Measurements from ENCODE around the gene PPP2R5D. TPM values are rescaled to one million over a fixed set of nuclear protein-coding genes. Genes with fewer than 3 reads are reported as not detected.

Gene PPP2R5D
- total RNA-seq, 1 donor from 2014 or later: 26.8 TPM

GRCh38 chr6:42978839-42979522 lies 5.4 kb upstream of the PPP2R5D start, which contains the start of gene PEX6:
TSS of gene PEX6 (minus strand) at chr6:42979181. CDS start at chr6:42979150, 31 bp downstream.
- peak; percentile 94 for ATAC-seq (ENCODE audit: low read depth)
- CTCF ChIA-PET: interaction anchor here (0.5 kb wide), 1 partner anchor 23 kb away, joined by 7 read pairs; no protein-coding TSS in a partner anchor
- H3K36me3 Mint-ChIP-seq (ENCODE audit: low read depth): peaks cover 9% of the 10 kb centered on the region
- TF ChIP-seq CTCF (IDR thresholded peaks at IDR 0.05): no peak
- H3K4me1 Mint-ChIP-seq: peaks cover 36% of the 10 kb centered on the region
- intact Hi-C loops (cut with micrococcal nuclease): loop anchor here (1.0 to 2.0 kb wide), 3 partner anchors 18 to 50 kb away; partner anchors contain the start of genes CNPY3, GNMT and KLHDC3
- POLR2A ChIA-PET: interaction anchor here (0.5 to 4.4 kb wide), 30 partner anchors 9 to 1652 kb away, joined by 3 to 97 read pairs (median 4); partner anchors contain the start of genes BICRAL, CNPY3, CUL7 and KLHDC3
- peak within 1 kb of the TSS; percentile 93 for H3K4me3 Mint-ChIP-seq
- H3K9me3 Mint-ChIP-seq: no peaks in the 10 kb centered on the region
- DNase-seq: peak; percentile 74
- no peaks in the 10 kb centered on the region for H3K27me3 Mint-ChIP-seq
- H3K27ac Mint-ChIP-seq: peak within 1 kb of the TSS; percentile 95

DNA sequence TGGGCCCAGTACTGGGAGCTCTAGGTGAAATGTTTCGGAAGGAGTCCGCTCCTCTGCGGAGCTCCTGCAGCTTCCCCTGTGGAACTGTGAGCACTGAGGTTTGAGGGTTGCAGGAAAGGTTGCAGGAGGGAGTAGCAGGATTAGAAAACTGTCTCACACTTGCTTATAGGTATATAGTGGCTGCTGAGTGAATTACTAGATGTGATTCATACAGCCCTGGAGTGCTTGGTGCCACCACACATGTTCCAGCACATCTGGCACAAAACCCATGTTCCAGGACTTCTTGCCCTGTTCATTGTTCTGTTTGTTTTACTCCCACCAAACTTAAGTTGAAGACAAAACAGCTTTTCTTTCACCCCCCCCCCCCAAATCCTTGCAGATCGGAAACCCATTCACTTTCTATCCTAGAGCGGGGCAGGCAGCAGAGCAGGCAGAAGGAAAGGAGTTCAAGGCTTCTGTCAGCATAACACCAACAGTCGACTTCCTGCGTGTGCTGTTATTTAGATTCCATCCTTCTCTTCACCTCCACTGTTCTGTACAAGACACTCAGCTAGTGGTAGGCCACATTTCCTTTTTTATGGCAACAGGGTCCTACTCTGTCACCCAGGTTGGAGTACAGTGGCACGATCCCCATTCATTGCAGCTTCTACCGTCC lies 4.7 kb upstream of the PPP2R5D start:
- no peak for TF ChIP-seq CTCF (IDR thresholded peaks at IDR 0.05)
- Mint-ChIP-seq H3K9me3 (no peaks in the 10 kb centered on the region), H3K36me3 (ENCODE audit: low read depth) (peaks cover 10% of the 10 kb centered on the region), H3K27ac (peak overlapping the region; percentile 95), H3K4me1 (peaks cover 37% of the 10 kb centered on the region), H3K27me3 (no peaks in the 10 kb centered on the region), H3K4me3 (peak overlapping the region; percentile 93)
- no peak for DNase-seq
- CTCF ChIA-PET: no interaction called here
- peak; percentile 1 for ATAC-seq (ENCODE audit: low read depth)
- POLR2A ChIA-PET: interaction anchor here (0.5 to 4.4 kb wide), 24 partner anchors 8 to 1653 kb away, joined by 3 to 97 read pairs (median 4); partner anchors contain the start of genes BICRAL, CNPY3, CUL7 and KLHDC3
- intact Hi-C loops (cut with micrococcal nuclease): loop anchor here (1.0 to 2.0 kb wide), 3 partner anchors 19 to 50 kb away; partner anchors contain the start of genes CNPY3, GNMT and KLHDC3

- H3K27ac Mint-ChIP-seq: peak overlapping the region; percentile 16
- H3K36me3 Mint-ChIP-seq (ENCODE audit: low read depth): peaks cover 9% of the 10 kb centered on the region
- ATAC-seq (ENCODE audit: low read depth) (no peak), DNase-seq (no peak)
- H3K27me3 Mint-ChIP-seq: no peaks in the 10 kb centered on the region
- intact Hi-C loops (cut with micrococcal nuclease): no loop called here
- H3K4me3 Mint-ChIP-seq: no peak overlapping the region
- POLR2A ChIA-PET: interaction anchor here (0.6 to 4.0 kb wide), 2 partner anchors 53 to 152 kb away, joined by 5 to 67 read pairs; partner anchors contain the start of gene CNPY3
- CTCF ChIA-PET: no interaction called here
- H3K9me3 Mint-ChIP-seq: no peaks in the 10 kb centered on the region
- peaks cover 53% of the 10 kb centered on the region for H3K4me1 Mint-ChIP-seq
- TF ChIP-seq CTCF (IDR thresholded peaks at IDR 0.05): no peak
Observed at GRCh38 chr6:42981836-42982235, 2.5 kb upstream of the PPP2R5D start.

DNA sequence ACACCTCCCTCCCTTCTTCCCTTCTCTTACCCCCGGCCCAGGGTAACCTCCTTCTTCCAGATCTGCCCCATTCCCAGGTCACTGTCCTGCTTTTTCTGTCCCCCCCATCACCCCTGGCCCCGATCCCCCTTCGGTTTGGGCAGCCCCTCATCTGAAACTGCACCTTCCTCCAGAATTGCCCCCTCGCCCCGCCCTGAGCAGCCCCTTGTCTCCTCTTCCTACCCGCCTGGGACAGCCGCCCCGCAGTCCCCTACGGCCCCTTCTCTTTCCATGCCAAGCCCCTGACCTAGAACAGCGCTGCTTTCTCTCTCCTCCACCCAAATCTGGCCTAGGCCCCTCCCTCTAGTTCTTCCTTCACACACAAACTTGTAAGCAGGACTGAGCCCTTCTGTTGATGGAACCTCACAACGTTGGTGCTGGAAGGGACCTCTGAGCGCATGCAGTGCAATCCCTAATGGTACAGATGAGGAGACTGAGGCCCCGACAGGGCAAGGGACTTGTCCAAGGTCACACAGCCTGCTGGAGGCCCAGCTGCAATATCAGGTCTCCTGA lies 630 bp downstream of the PPP2R5D start:
- POLR2A ChIA-PET: interaction anchor here (0.6 to 4.0 kb wide), 16 partner anchors 10 to 1262 kb away, joined by 3 to 67 read pairs (median 6); partner anchors contain the start of genes CNPY3, CUL7, HSP90AB1 and KLHDC3
- CTCF ChIA-PET: interaction anchor here (1.8 kb wide), 1 partner anchor 56 kb away, joined by 7 read pairs; the partner anchor contains the start of gene CNPY3
- TF ChIP-seq CTCF (IDR thresholded peaks at IDR 0.05): no peak
- no peak for ATAC-seq (ENCODE audit: low read depth)
- H3K9me3 Mint-ChIP-seq: no peaks in the 10 kb centered on the region
- peaks cover 37% of the 10 kb centered on the region for H3K4me1 Mint-ChIP-seq
- peaks cover 18% of the 10 kb centered on the region for H3K36me3 Mint-ChIP-seq (ENCODE audit: low read depth)
- DNase-seq: no peak
- H3K27ac Mint-ChIP-seq: peak overlapping the region; percentile 13
- peak overlapping the region; percentile 85 for H3K4me3 Mint-ChIP-seq
- intact Hi-C loops (cut with micrococcal nuclease): loop anchor here (1.0 to 2.0 kb wide), 4 partner anchors 28 to 384 kb away; partner anchors contain the start of genes KLC4, MEA1, MRPL2 and ZNF318
- H3K27me3 Mint-ChIP-seq: no peaks in the 10 kb centered on the region

All from activated B cell treated with CpG ODN at 0.5 μM for 24 hours (primary cell).